ENCODE data around the gene BMF.
"Not testable (repeated sequence)": the region's sequence is repeated elsewhere in the genome, so short reads cannot be mapped to it uniquely, and the experiment has no call there.

BMF gene

GRCh38 chr15:40108855-40109735, at the start of gene BMF:
TSS of gene BMF (minus strand) at chr15:40108879. CDS start at chr15:40106086, 2,793 bp downstream.
- DNase-seq (ENCODE audit: low spot score): peak; percentile 97

GRCh38 chr15:40157778-40158447, 49.2 kb upstream of the BMF start:
- DNase-seq (ENCODE audit: low spot score): no peak

- no peak for DNase-seq (ENCODE audit: low spot score)
Observed at GRCh38 chr15:40155270-40155910, 46.7 kb upstream of the BMF start.

GRCh38 chr15:40154821-40155220, 46.1 kb upstream of the BMF start:
- not testable (repeated sequence) for DNase-seq (ENCODE audit: low spot score)

GRCh38 chr15:40151991-40152390, 43.3 kb upstream of the BMF start:
- no peak for DNase-seq (ENCODE audit: low spot score)

- no peak for DNase-seq (ENCODE audit: low spot score)
Observed at GRCh38 chr15:40151499-40151898, 42.8 kb upstream of the BMF start.

- DNase-seq (ENCODE audit: low spot score): peak; percentile 49
Observed at GRCh38 chr15:40150163-40150925, 41.7 kb upstream of the BMF start.

- no peak for DNase-seq (ENCODE audit: low spot score)
Observed at GRCh38 chr15:40149339-40149738, 40.7 kb upstream of the BMF start.

GRCh38 chr15:40146037-40146436, 37.4 kb upstream of the BMF start:
- DNase-seq (ENCODE audit: low spot score): peak; percentile 22

- no peak for DNase-seq (ENCODE audit: low spot score)
Observed at GRCh38 chr15:40142428-40142827, 33.7 kb upstream of the BMF start.

GRCh38 chr15:40138201-40138570, 29.5 kb upstream of the BMF start:
- not testable (repeated sequence) for DNase-seq (ENCODE audit: low spot score)

- no peak for DNase-seq (ENCODE audit: low spot score)
Observed at GRCh38 chr15:40137303-40138200, 28.9 kb upstream of the BMF start.

GRCh38 chr15:40136470-40137302, 28.0 kb upstream of the BMF start:
- DNase-seq (ENCODE audit: low spot score): no peak

- DNase-seq (ENCODE audit: low spot score): not testable (repeated sequence)
Observed at GRCh38 chr15:40135846-40136450, 27.3 kb upstream of the BMF start.

GRCh38 chr15:40134885-40135284, 26.2 kb upstream of the BMF start:
- no peak for DNase-seq (ENCODE audit: low spot score)

GRCh38 chr15:40133544-40133943, 24.9 kb upstream of the BMF start:
- DNase-seq (ENCODE audit: low spot score): no peak

- no peak for DNase-seq (ENCODE audit: low spot score)
Observed at GRCh38 chr15:40130799-40131502, 22.3 kb upstream of the BMF start.

- no peak for DNase-seq (ENCODE audit: low spot score)
Observed at GRCh38 chr15:40130118-40130517, 21.4 kb upstream of the BMF start.
